ENCODE data around the gene CDH13. TPM values are rescaled to one million over a fixed set of nuclear protein-coding genes. Genes with fewer than 3 reads are reported as not detected.

The CDH13 gene
- total RNA-seq, 1 experiment from 2014 or later, result 49.3 TPM

DNA sequence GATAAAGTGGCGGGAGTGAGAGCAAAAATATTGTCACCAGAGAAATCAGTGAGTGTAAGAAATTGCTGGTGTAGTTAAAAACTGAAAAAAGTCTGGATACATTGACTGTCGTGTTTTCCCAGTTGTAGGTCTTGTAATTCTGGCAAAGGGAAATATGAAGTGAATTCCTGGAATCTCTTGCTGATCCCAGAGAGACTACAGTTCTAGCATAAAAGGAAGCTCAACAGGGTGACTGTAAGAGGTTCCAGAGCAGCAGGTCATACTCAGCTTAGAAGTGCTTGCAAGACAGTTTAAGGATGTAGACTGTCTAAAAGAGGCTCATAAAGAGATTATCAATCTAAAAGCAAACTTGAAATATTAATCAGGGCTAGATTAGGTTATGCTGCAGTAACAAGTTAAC lies 890.2 kb downstream of the CDH13 start:
- POLR2A ChIA-PET, result interaction anchor here (0.5 kb wide), 1 partner anchor 14 kb away, joined by 4 read pairs; no protein-coding TSS in a partner anchor
- H3K27me3 Mint-ChIP-seq (ENCODE audit: insufficient read depth, unreplicated experiment), result no peaks in the 10 kb centered on the region

DNA sequence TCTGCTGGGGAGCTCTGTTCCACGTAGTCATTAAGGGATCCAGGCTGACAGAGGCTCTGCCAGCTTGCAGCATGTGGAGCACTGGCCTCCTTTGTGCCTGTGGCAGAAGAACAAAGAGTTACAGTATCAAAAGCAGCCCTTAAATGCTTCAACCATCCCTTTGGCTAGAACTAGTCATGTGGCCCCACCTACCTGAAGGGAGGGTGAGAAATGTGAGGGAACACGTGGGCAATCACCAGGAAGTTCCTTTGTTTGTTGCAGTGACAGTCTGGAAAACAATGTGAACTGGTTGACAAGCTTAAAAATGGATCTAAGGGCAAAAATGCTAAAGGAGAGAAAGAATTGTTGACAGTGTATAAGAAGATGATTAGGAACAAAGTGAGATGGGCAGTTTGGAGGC lies 890.6 kb downstream of the CDH13 start:
- no peaks in the 10 kb centered on the region for H3K36me3 Mint-ChIP-seq (ENCODE audit: insufficient read depth, unreplicated experiment)
- DNase-seq (ENCODE audit: unreplicated experiment), result no peak
- BruUV-seq (replicated peaks), result no TSS peak
- intact Hi-C loops (cut with micrococcal nuclease), result no loop called here
- no peaks in the 10 kb centered on the region for H3K27me3 Mint-ChIP-seq (ENCODE audit: insufficient read depth, unreplicated experiment)
- no peak overlapping the region for H3K4me3 Mint-ChIP-seq (ENCODE audit: unreplicated experiment)
- TF ChIP-seq, protein P1, sequence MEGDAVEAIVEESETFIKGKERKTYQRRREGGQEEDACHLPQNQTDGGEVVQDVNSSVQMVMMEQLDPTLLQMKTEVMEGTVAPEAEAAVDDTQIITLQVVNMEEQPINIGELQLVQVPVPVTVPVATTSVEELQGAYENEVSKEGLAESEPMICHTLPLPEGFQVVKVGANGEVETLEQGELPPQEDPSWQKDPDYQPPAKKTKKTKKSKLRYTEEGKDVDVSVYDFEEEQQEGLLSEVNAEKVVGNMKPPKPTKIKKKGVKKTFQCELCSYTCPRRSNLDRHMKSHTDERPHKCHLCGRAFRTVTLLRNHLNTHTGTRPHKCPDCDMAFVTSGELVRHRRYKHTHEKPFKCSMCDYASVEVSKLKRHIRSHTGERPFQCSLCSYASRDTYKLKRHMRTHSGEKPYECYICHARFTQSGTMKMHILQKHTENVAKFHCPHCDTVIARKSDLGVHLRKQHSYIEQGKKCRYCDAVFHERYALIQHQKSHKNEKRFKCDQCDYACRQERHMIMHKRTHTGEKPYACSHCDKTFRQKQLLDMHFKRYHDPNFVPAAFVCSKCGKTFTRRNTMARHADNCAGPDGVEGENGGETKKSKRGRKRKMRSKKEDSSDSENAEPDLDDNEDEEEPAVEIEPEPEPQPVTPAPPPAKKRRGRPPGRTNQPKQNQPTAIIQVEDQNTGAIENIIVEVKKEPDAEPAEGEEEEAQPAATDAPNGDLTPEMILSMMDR (IDR thresholded peaks at IDR 0.05; ENCODE audit: unreplicated experiment), result no peak
- peaks cover 7% of the 10 kb centered on the region for H3K4me1 Mint-ChIP-seq (ENCODE audit: insufficient read depth, unreplicated experiment)
- no peak overlapping the region for H3K27ac Mint-ChIP-seq (ENCODE audit: low read depth, unreplicated experiment)
- ChIA-PET CTCF (interaction anchor here (1.5 kb wide), 1 partner anchor 1254 kb away, joined by 4 read pairs; no protein-coding TSS in a partner anchor), POLR2A (interaction anchor here (0.5 to 0.6 kb wide), 2 partner anchors 13 to 22 kb away, joined by 3 to 4 read pairs; no protein-coding TSS in a partner anchor)
- H3K9me3 Mint-ChIP-seq (ENCODE audit: unreplicated experiment), result peaks cover 11% of the 10 kb centered on the region

More for the DNA sequence above, 890.2 kb downstream of the CDH13 start:
- BruUV-seq (replicated peaks), result no TSS peak
- Mint-ChIP-seq H3K36me3 (ENCODE audit: insufficient read depth, unreplicated experiment) (no peaks in the 10 kb centered on the region), H3K4me3 (ENCODE audit: unreplicated experiment) (no peak overlapping the region), H3K9me3 (ENCODE audit: unreplicated experiment) (peaks cover 11% of the 10 kb centered on the region), H3K4me1 (ENCODE audit: insufficient read depth, unreplicated experiment) (peaks cover 7% of the 10 kb centered on the region), H3K27ac (ENCODE audit: low read depth, unreplicated experiment) (no peak overlapping the region)
- TF ChIP-seq, protein P1 (IDR thresholded peaks at IDR 0.05; ENCODE audit: unreplicated experiment), result no peak
- intact Hi-C loops (cut with micrococcal nuclease), result no loop called here
- CTCF ChIA-PET, result interaction anchor here (1.5 kb wide), 1 partner anchor 1253 kb away, joined by 4 read pairs; no protein-coding TSS in a partner anchor
- no peak for DNase-seq (ENCODE audit: unreplicated experiment)

DNA sequence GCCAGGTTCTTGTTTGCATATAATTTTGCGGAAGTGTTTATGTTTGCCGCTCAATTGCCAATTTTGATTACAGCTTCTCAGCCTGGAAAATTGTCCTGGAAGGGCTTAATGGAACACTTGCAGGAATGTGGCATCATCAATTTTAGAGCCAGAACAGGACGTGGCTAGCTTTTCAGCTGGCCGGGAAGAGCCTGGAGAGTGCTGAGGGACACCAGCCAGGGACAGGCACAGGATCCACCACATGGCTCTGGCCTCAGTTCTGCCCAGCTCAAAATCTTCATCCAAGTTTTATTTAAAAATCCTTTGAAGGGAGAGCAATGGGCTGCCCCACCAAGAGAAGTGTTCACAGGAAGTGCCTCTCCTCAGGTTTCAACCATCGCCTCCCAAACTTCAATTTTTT lies 893.8 kb downstream of the CDH13 start:
- ChIA-PET POLR2A (no interaction called here), CTCF (interaction anchor here (0.7 kb wide), 1 partner anchor 1241 kb away, joined by 3 read pairs; no protein-coding TSS in a partner anchor)
- H3K27ac Mint-ChIP-seq (ENCODE audit: low read depth, unreplicated experiment), result no peak overlapping the region
- intact Hi-C loops (cut with micrococcal nuclease), result no loop called here
- H3K36me3 Mint-ChIP-seq (ENCODE audit: insufficient read depth, unreplicated experiment), result no peaks in the 10 kb centered on the region
- no peaks in the 10 kb centered on the region for H3K4me1 Mint-ChIP-seq (ENCODE audit: insufficient read depth, unreplicated experiment)
- H3K9me3 Mint-ChIP-seq (ENCODE audit: unreplicated experiment), result peaks cover 11% of the 10 kb centered on the region
- H3K27me3 Mint-ChIP-seq (ENCODE audit: insufficient read depth, unreplicated experiment), result no peaks in the 10 kb centered on the region
- no peak for DNase-seq (ENCODE audit: unreplicated experiment)
- TF ChIP-seq, protein P1 (IDR thresholded peaks at IDR 0.05; ENCODE audit: unreplicated experiment), result no peak
- BruUV-seq (replicated peaks), result no TSS peak
- H3K4me3 Mint-ChIP-seq (ENCODE audit: unreplicated experiment), result no peak overlapping the region

DNA sequence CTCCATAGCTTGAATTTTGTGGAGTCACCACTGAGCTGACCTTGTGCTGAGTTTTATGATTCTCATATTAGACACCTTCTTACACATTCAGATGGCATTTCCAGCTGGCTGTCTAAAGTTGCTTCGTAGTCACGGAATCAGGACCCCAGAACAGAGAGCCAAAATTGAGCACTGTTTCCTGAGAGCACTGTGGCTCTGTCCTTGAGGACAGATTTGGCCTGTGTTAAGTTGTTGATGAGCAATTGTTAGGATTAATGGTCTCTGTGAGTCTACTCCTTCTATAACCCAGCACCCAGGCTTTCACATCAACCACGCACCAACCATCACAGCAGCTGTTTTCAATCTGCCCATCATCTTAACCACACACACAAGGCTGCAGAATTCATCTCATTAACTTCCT lies 903.5 kb downstream of the CDH13 start:
- no TSS peak for BruUV-seq (replicated peaks)
- ChIA-PET POLR2A (interaction anchor here (0.7 kb wide), 1 partner anchor 13 kb away, joined by 4 read pairs; no protein-coding TSS in a partner anchor), CTCF (interaction anchor here (0.6 to 0.9 kb wide), 3 partner anchors 8 to 533 kb away, joined by 3 read pairs; no protein-coding TSS in a partner anchor)
- H3K4me3 Mint-ChIP-seq (ENCODE audit: unreplicated experiment), result no peak overlapping the region
- H3K27ac Mint-ChIP-seq (ENCODE audit: low read depth, unreplicated experiment), result no peak overlapping the region
- TF ChIP-seq, protein P1 (IDR thresholded peaks at IDR 0.05; ENCODE audit: unreplicated experiment), result no peak
- intact Hi-C loops (cut with micrococcal nuclease), result no loop called here
- peaks cover 7% of the 10 kb centered on the region for H3K4me1 Mint-ChIP-seq (ENCODE audit: insufficient read depth, unreplicated experiment)
- peaks cover 1% of the 10 kb centered on the region for H3K9me3 Mint-ChIP-seq (ENCODE audit: unreplicated experiment)
- DNase-seq (ENCODE audit: unreplicated experiment), result no peak
- no peaks in the 10 kb centered on the region for H3K27me3 Mint-ChIP-seq (ENCODE audit: insufficient read depth, unreplicated experiment)
- H3K36me3 Mint-ChIP-seq (ENCODE audit: insufficient read depth, unreplicated experiment), result no peaks in the 10 kb centered on the region

All from MCF 10A (cell line).